Activated T-helper 1 cell treated with anti-CD3 and anti-CD28 coated beads, Interleukin-12 subunit alpha, Interleukin-12 subunit beta, Interleukin-2, Interleukin-4 antibody, amounts not matched to agents 30 ng/mL and 10 ng/mL and 1 ng/mL, durations not matched to agents 14 hours and 24 hours and 36 hours (primary cell): ENCODE results near the gene ANKRD13A. TPM values are rescaled to one million over a fixed set of nuclear protein-coding genes. Genes with fewer than 3 reads are reported as not detected.
"Not testable (repeated sequence)": the region's sequence is repeated elsewhere in the genome, so short reads cannot be mapped to it uniquely, and the experiment has no call there.

Experiments
- DNase-seq: peaks from one replicate; pipeline ENCODE4 v3.0.0; 2021; ENCODE audit warnings: low spot score
- H3K27ac Mint-ChIP-seq: one replicate; pipeline ENCODE4 v1.8.0; 2021; ENCODE audit warnings: mild to moderate bottlenecking, mixed read lengths
- H3K27me3 Mint-ChIP-seq: one replicate; pipeline ENCODE4 v1.8.0; 2022; ENCODE audit warnings: mild to moderate bottlenecking, moderate library complexity, mixed read lengths; ENCODE audit not compliant: insufficient read depth
- H3K36me3 Mint-ChIP-seq: one replicate; pipeline ENCODE4 v1.8.0; 2021; ENCODE audit warnings: low read depth, mixed read lengths
- H3K4me1 Mint-ChIP-seq: one replicate; pipeline ENCODE4 v1.8.0; 2021; ENCODE audit warnings: low read depth, mixed read lengths
- H3K4me3 Mint-ChIP-seq: one replicate; pipeline ENCODE4 v1.8.0; 2021; ENCODE audit warnings: mild to moderate bottlenecking, moderate library complexity, mixed read lengths
- H3K9me3 Mint-ChIP-seq: one replicate; pipeline ENCODE4 v1.8.0; 2021; ENCODE audit warnings: mixed read lengths
- intact Hi-C: fragments of 100-400 bp; cut with micrococcal nuclease; formaldehyde crosslinking; loops from one replicate; pipeline ENCODE4 v1.15.1; 2024
- total RNA-seq: library from RNA; stranded (reverse); gene quantifications from 2 replicates; pipeline ENCODE4 v1.2.3, GENCODE V29; 2022

ANKRD13A gene
- total RNA-seq, 1 donor from 2014 or later = 62.4 TPM

DNA sequence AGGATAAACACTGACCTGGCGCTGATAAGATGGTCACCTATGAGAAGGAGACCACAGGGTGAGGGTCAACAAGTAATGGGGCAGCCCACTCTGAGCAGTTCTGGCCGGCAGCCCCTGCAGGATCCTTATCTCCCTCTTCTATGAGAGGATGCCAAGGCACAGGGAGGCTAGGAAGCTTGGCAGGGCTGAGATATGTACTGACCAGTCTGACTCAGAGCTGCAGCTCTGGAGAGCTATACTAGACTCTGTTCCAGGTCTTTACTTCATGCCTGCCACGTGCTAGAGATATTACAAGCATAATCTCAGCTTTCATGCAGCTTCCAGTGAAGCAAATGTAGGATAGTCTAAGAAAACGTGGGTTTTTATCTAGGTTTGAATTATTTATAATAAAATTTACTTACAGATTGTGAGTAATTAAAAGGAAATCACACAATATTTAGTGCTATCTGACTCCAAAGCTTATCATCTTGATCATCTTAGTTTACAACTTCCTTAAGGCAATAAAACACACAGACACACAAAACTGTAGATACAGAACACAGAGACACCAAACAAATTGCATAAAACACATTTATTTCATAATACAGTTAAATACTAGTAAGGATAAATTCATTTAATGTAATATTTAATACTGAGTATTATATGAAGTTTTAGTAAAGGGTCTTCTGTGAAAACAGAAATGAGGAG lies 35.3 kb upstream of the ANKRD13A start:
- Mint-ChIP-seq H3K4me3 (no peak overlapping the region), H3K36me3 (peaks cover 44% of the 10 kb centered on the region), H3K27ac (no peak overlapping the region), H3K4me1 (peaks cover 22% of the 10 kb centered on the region), H3K27me3 (no peaks in the 10 kb centered on the region), H3K9me3 (no peaks in the 10 kb centered on the region)
- intact Hi-C loops = no loop called here
- no peak for DNase-seq

DNA sequence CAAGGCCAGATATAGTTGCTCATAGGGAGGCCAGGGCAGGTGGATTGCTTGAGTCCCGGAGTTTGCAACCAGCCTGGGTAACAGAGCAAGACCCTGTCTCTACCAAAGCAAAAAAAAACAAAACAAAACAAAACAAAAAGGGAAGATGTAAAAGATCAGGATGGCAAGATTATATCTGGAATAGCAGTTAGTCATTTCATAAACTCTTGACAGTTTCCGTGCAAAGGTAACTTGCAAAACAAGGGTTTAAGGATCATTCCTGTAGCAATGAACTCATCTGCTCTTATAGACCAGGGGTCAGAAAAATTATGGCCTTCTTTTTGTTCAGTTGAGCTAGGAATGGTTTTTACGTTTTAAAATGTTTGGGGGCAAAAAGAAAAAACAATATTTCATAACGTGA lies 32.7 kb upstream of the ANKRD13A start:
- Mint-ChIP-seq H3K36me3 (peaks cover 44% of the 10 kb centered on the region), H3K9me3 (no peaks in the 10 kb centered on the region), H3K27ac (peak overlapping the region; percentile 75), H3K27me3 (no peaks in the 10 kb centered on the region), H3K4me1 (peaks cover 18% of the 10 kb centered on the region), H3K4me3 (no peak overlapping the region)
- no peak for DNase-seq
- intact Hi-C loops = loop anchor here (2.0 kb wide), 1 partner anchor 14 kb away; no protein-coding TSS in a partner anchor

DNA sequence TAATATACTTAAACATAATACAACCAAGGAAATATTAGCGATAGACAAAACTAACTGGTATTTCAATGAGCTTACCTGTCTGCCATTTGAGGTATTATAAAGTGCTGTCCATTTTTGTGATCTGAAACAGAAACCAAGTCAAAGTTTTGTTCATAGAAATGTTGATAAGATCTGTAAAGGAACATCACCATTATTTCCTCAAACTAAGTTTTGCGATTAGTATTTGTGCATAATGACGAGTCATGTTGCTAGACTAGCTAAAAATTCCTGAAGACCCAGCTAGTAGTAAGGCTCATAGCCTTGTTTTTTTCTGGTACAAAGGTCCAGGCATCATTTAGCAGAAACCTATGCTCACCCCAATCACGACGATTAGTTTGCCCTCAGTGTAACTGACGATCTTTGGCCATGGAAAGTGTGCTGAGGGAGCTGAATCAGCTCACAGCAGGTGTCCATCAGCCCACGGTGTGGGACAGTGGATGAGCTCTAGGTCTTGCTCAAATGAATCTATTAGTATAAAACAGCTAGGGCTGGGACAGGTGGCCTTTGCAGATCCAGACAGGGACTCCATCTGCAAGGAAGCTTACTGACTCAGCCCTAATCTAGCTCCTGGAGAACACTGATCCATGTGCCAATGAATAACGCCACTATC lies 31.7 kb upstream of the ANKRD13A start:
- no peaks in the 10 kb centered on the region for H3K27me3 Mint-ChIP-seq
- H3K4me1 Mint-ChIP-seq = peaks cover 16% of the 10 kb centered on the region
- H3K36me3 Mint-ChIP-seq = peaks cover 47% of the 10 kb centered on the region
- DNase-seq = no peak
- H3K4me3 Mint-ChIP-seq = peak overlapping the region; percentile 21
- H3K27ac Mint-ChIP-seq = peak overlapping the region; percentile 79
- no peaks in the 10 kb centered on the region for H3K9me3 Mint-ChIP-seq
- intact Hi-C loops = loop anchor here (2.0 kb wide), 1 partner anchor 13 kb away; no protein-coding TSS in a partner anchor

DNA sequence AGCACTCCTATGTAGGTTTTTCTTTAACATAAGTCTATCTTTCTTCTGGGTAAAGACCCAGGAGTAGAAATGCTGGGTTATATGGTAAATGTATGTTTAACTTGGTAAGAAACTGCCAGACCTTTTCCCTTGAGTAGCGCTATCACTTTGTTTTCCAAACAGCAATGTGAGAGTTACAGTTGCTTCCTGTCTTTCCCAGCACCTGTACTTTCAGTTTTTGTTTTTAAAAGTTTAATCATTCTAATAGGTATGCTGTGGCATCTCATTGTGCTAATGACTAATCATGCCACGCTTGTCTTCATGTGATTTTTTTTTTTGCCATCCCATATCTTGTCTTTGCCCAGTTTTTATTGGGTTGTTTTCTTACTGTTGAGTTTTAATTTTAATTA lies 31.2 kb upstream of the ANKRD13A start:
- H3K9me3 Mint-ChIP-seq = no peaks in the 10 kb centered on the region
- peak overlapping the region; percentile 79 for H3K27ac Mint-ChIP-seq
- H3K36me3 Mint-ChIP-seq = peaks cover 49% of the 10 kb centered on the region
- peak overlapping the region; percentile 21 for H3K4me3 Mint-ChIP-seq
- intact Hi-C loops = no loop called here
- H3K27me3 Mint-ChIP-seq = no peaks in the 10 kb centered on the region
- peaks cover 16% of the 10 kb centered on the region for H3K4me1 Mint-ChIP-seq
- DNase-seq = no peak

DNA sequence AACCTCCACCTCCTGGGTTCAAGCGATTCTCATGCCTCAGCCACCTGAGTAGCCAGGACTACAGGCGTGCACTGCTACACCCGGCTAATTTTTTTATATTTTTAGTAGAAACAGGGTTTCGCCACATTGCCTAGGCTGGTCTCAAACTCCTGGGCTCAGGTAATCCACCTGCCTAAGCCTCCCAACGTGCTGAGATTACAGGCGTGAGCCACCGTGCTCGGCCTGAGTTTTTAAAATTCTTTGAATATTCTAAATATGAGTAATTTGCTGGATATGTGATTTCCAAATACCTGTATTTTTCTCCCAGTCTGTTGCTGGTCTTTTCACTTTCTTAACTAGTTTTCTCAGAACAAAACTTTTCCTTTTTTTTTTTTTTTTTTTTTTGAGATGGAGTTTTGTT lies 30.4 kb upstream of the ANKRD13A start:
- Mint-ChIP-seq H3K27ac (no peak overlapping the region), H3K36me3 (peaks cover 47% of the 10 kb centered on the region), H3K4me3 (no peak overlapping the region), H3K4me1 (peaks cover 23% of the 10 kb centered on the region), H3K9me3 (no peaks in the 10 kb centered on the region), H3K27me3 (no peaks in the 10 kb centered on the region)
- intact Hi-C loops = no loop called here
- DNase-seq = no peak

DNA sequence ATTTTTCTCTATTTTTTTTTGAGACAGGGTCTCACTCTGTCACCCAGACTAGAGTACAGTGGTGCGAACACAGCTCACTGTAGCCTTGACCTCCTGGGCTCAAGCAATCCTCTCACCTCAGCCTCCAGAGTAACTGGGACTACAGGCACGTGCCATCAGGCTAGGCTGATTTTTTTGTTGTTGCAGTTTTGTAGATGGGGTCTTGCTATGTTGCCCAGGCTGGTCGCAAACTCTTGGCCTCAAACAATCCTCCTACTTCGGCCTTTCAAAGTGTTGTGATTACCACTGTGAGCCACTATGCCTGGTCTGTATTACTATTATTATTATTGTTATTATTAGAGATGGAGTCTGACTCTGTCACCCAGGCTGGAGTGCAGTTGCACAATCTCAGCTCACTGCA lies 26.4 kb upstream of the ANKRD13A start:
- no peak overlapping the region for H3K4me3 Mint-ChIP-seq
- no peak overlapping the region for H3K27ac Mint-ChIP-seq
- peaks cover 27% of the 10 kb centered on the region for H3K4me1 Mint-ChIP-seq
- H3K9me3 Mint-ChIP-seq = no peaks in the 10 kb centered on the region
- no peak for DNase-seq
- no peaks in the 10 kb centered on the region for H3K27me3 Mint-ChIP-seq
- intact Hi-C loops = loop anchor here (1.0 kb wide), 2 partner anchors 14 to 21 kb away; no protein-coding TSS in a partner anchor
- H3K36me3 Mint-ChIP-seq = peaks cover 51% of the 10 kb centered on the region

DNA sequence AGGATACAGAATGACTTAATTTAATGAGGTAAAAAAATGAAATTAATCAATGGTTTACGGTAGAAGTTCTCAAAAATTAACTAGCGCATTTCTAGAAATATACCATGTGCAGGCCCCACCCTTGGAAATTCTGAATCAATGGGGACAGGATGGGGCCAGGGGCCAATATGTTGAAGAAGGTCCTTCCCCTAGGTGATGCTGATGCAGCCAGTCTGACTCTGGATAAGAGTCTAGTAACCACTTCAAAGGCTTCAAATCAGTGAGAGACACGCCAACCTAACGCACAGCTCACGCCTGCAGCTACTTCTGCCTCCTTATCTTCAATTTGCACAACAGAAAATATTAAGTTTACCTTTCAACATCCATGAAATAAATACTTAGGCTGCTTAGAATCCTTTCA lies 17.9 kb upstream of the ANKRD13A start:
- peak overlapping the region; percentile 74 for H3K27ac Mint-ChIP-seq
- DNase-seq = peak; percentile 47
- intact Hi-C loops = loop anchor here (1.0 to 2.0 kb wide), 3 partner anchors 15 to 98 kb away; partner anchors contain the start of gene GIT2
- H3K4me3 Mint-ChIP-seq = peak overlapping the region; percentile 59
- H3K27me3 Mint-ChIP-seq = no peaks in the 10 kb centered on the region
- peaks cover 64% of the 10 kb centered on the region for H3K36me3 Mint-ChIP-seq
- H3K9me3 Mint-ChIP-seq = peaks cover 6% of the 10 kb centered on the region
- H3K4me1 Mint-ChIP-seq = peaks cover 51% of the 10 kb centered on the region

DNA sequence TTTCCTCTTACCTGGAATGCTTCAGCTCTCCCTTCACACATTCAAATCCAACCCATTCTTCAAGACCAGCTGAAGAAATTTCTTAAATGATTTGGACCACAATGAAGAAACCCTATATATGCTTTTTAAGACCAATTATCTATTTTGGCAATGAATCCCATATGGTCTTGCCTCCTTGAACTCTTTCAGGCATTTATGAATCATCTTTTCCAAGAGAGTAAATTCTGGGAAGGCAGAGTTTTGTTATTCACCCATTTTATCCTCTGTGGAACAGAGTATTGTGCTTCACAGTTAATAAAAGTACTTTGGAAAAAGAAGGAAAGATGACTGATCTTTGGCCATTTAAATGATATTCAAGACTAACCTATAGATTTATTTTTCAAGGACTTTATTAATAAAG lies 17.0 kb upstream of the ANKRD13A start:
- Mint-ChIP-seq H3K4me3 (peak overlapping the region; percentile 16), H3K36me3 (peaks cover 59% of the 10 kb centered on the region)

DNA sequence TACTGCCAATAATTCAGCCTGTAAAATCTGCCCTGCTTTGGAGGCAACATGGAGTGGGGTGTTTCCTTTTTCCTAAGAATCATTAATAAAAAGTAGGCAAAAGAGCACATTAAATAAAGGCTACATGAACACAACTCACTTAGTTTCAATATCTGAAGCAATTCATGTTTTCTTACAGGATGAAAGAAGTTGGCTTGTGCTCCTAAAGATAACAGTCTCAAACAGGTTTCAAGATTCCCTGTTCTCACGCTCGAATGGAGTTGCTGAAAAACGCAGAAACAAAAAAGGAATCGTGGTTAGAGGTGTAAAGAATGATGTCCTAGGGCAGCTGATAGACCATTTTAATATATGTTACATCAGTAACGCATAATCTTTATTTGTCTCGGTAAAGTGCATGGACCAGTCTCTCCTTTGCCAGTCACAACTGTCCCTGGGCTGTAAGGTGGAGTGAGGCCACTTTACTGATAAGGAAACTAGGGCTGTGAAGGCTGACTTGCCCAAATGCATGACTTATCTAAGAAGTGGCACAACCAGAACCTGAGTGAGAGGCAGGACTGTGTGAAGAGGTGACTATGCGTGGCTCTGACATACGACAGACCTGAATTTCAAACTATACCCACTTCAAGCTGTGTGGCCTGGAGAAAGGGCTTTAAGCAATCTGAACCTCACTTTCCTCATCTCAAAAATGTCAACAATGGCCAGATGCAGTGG lies 15.6 kb upstream of the ANKRD13A start:
- Mint-ChIP-seq H3K4me1 (peaks cover 56% of the 10 kb centered on the region), H3K4me3 (no peak overlapping the region), H3K27me3 (no peaks in the 10 kb centered on the region), H3K27ac (no peak overlapping the region), H3K9me3 (peaks cover 2% of the 10 kb centered on the region), H3K36me3 (peaks cover 61% of the 10 kb centered on the region)
- intact Hi-C loops = no loop called here
- DNase-seq = no peak

More for the DNA sequence above, 17.0 kb upstream of the ANKRD13A start:
- peaks cover 51% of the 10 kb centered on the region for H3K4me1 Mint-ChIP-seq
- peaks cover 6% of the 10 kb centered on the region for H3K9me3 Mint-ChIP-seq
- no peak for DNase-seq
- H3K27ac Mint-ChIP-seq = peak overlapping the region; percentile 74
- H3K27me3 Mint-ChIP-seq = no peaks in the 10 kb centered on the region
- intact Hi-C loops = no loop called here

DNA sequence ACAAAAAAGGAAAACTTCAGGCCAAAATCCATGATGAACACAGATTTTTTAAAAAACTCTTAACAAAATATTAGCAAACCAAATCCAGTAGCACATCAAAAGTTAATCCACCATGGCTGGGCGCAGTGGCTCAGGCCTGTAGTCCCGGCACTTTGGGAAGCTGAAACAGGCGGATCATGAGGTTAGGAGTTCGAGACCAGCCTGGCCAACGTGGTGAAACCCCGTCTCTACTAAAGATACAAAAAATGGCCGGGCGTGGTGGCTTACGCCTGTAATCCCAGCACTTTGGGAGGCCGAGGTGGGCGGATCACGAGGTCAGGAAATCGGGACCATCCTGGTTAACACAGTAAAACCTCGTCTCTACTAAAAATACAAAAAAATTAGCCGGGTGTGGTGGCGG lies 13.0 kb upstream of the ANKRD13A start:
- H3K27ac Mint-ChIP-seq = peak overlapping the region; percentile 70
- intact Hi-C loops = loop anchor here (5.0 kb wide), 1 partner anchor 591 kb away; no protein-coding TSS in a partner anchor
- H3K9me3 Mint-ChIP-seq, H3K27me3 Mint-ChIP-seq, DNase-seq, H3K4me3 Mint-ChIP-seq: not testable (repeated sequence)
- peaks cover 54% of the 10 kb centered on the region for H3K36me3 Mint-ChIP-seq
- H3K4me1 Mint-ChIP-seq = peaks cover 61% of the 10 kb centered on the region

DNA sequence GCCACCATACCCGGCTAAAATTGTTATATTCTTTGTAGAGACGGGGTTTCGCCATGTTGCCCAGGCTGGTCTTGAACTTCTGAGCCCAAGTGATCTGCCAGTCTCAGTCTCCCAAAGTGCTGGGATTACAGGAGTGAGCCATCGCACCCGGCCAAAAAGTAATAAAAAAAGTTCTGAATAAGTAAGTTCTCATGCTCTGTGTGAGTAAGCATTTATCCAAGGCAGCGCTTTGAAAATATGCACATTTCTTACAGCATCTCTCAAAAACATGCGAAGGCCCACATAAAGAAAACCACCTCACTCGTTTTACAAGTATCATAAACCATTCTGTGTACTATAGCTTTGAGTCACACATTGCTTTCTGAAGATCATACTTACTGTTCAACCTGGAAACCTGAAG lies 11.6 kb upstream of the ANKRD13A start:
- Mint-ChIP-seq H3K36me3 (peaks cover 50% of the 10 kb centered on the region), H3K27ac (peak overlapping the region; percentile 84), H3K4me3 (peak overlapping the region; percentile 1), H3K9me3 (no peaks in the 10 kb centered on the region), H3K4me1 (peaks cover 57% of the 10 kb centered on the region), H3K27me3 (no peaks in the 10 kb centered on the region)
- intact Hi-C loops = loop anchor here (1.0 to 5.0 kb wide), 4 partner anchors 8 to 590 kb away; partner anchors contain the start of gene GIT2
- no peak for DNase-seq

DNA sequence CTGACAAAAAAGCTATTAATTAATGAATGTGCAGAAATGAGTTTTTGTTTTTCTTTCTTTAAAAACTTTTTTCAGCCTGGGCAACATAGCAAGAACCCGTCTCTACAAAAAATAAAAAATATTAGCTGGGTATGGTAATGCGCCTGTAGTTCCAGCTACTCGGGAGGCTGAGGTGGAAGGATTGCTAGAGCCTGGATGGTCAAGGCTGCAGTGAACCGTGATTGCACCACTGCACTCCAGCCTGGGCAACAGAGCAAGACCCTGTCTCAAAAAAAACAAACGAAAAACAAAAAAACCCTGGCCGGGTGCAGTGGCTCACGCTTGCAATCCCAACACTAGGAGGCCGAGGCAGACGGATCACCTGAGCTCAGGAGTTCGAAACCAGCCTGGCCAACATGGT lies 11.0 kb upstream of the ANKRD13A start:
- no peak for DNase-seq
- Mint-ChIP-seq H3K27ac (peak overlapping the region; percentile 84), H3K27me3 (no peaks in the 10 kb centered on the region), H3K9me3 (no peaks in the 10 kb centered on the region), H3K4me1 (peaks cover 55% of the 10 kb centered on the region), H3K36me3 (peaks cover 47% of the 10 kb centered on the region), H3K4me3 (peak overlapping the region; percentile 20)
- intact Hi-C loops = loop anchor here (5.0 kb wide), 1 partner anchor 589 kb away; no protein-coding TSS in a partner anchor
